ENCODE measurements around the gene COG3. TPM values are rescaled to one million over a fixed set of nuclear protein-coding genes. Genes with fewer than 3 reads are reported as not detected.

COG3 gene
- total and polyA plus RNA-seq, 10 of the 15 experiments (the other 5 are each of a cell fraction or from before 2014, with no cell fraction given) = 6.1 to 35.1 (median 22.6) TPM

- Histone ChIP-seq H3K9me3 (replicated peaks; ENCODE audit: control insufficient read depth, insufficient read depth, low read length) (no peaks in the 10 kb centered on the region), H3K4me1 (ENCODE audit: control insufficient read depth, insufficient read depth, low read length) (peaks cover 16% of the 10 kb centered on the region), H3K36me3 (ENCODE audit: control insufficient read depth in 2 of 2, insufficient read depth in 2 of 2, low read length in 1 of 2) (no peaks in the 10 kb centered on the region), H3K27me3 (replicated peaks in 1 of 2; ENCODE audit: control insufficient read depth in 2 of 2, insufficient read depth in 2 of 2, low read length in 1 of 2) (no peaks in the 10 kb centered on the region), H3K4me3 (no peak overlapping the region), H3K4me2 (ENCODE audit: control insufficient read depth, insufficient read depth) (no peak overlapping the region), H3K9ac (ENCODE audit: control insufficient read depth, insufficient read depth, low read length) (no peak overlapping the region), H3K79me2 (ENCODE audit: control insufficient read depth, insufficient read depth, low read length) (no peaks in the 10 kb centered on the region), H3K27ac (ENCODE audit: control insufficient read depth, insufficient read depth) (no peak overlapping the region), H2AFZ (ENCODE audit: control insufficient read depth, low read depth, low read length) (no peak overlapping the region), H4K20me1 (ENCODE audit: control insufficient read depth, insufficient read depth) (no peaks in the 10 kb centered on the region)
- ChIA-PET SMC1A (ENCODE audit: uncharacterized antibody, unreplicated experiment) (no interaction called here), POLR2A (interaction anchor here (0.6 kb wide), 1 partner anchor 372 kb away, joined by 4 read pairs; no protein-coding TSS in a partner anchor), RAD21 (ENCODE audit: unreplicated experiment) (no interaction called here), CTCF (no interaction called here)
- WGBS (ENCODE audit: insufficient coverage, insufficient replicate concordance, low lambda C conversion rate, missing lambda C conversion rate) = 73% methylated on average over 4 of the region's 4 CpGs
- intact Hi-C loops (cut with micrococcal nuclease; ENCODE audit: unreplicated experiment) (no loop called here), in situ Hi-C loops (cut with MboI) (no loop called here)
- BruUV-seq (replicated peaks) = no TSS peak
- DNase-seq (ENCODE audit: low read depth, low spot score) = no peak
- TF ChIP-seq NKRF (conservative IDR thresholded peaks at IDR 0.05) (no peak), BHLHE40 (IDR thresholded peaks at IDR 0.05; ENCODE audit: borderline replicate concordance in 1 of 2, low read depth in 2 of 2, low read length in 1 of 2) (no peak), KAT2A (conservative IDR thresholded peaks at IDR 0.05; ENCODE audit: control insufficient read depth, low read depth, low read length) (no peak), ZSCAN29 (IDR thresholded peaks at IDR 0.05) (no peak), EED (IDR thresholded peaks at IDR 0.05; ENCODE audit: low read depth) (no peak), EGR1 (IDR thresholded peaks at IDR 0.05; ENCODE audit: borderline replicate concordance in 1 of 2, low read depth in 2 of 2, low read length in 2 of 2) (no peak), KLF5 (IDR thresholded peaks at IDR 0.05; ENCODE audit: partially characterized antibody) (no peak), SP1 (IDR thresholded peaks at IDR 0.05; ENCODE audit: low read depth, low read length) (no peak), NR2F1 (conservative IDR thresholded peaks at IDR 0.05) (no peak), BACH1 (IDR thresholded peaks at IDR 0.05; ENCODE audit: borderline replicate concordance) (no peak), YBX1 (IDR thresholded peaks at IDR 0.05) (no peak), SREBF1 (IDR thresholded peaks at IDR 0.05; ENCODE audit: low read length) (no peak), E2F8 (IDR thresholded peaks at IDR 0.05; ENCODE audit: low read depth, partially characterized antibody) (no peak), E2F4 (IDR thresholded peaks at IDR 0.05; ENCODE audit: low read depth, low read length) (no peak), E4F1 (IDR thresholded peaks at IDR 0.05; ENCODE audit: borderline replicate concordance, partially characterized antibody) (no peak), MXI1 (IDR thresholded peaks at IDR 0.05; ENCODE audit: low read depth, low read length) (no peak)
- no peak for ATAC-seq
- no peak for FAIRE-seq
Observed at GRCh38 chr13:45437947-45438346, 26.8 kb upstream of the COG3 start.
